SK-N-MC (cell line): Measurements from ENCODE around the gene SMG6.
A peak's percentile ranks its signal among the peaks of the same experiment; 100 is the strongest.

ENCODE experiments used
- DNase-seq: peaks from one replicate; pipeline ENCODE4 v3.0.0-alpha.2; 2011; ENCODE audit warnings: low read depth, low spot score
- H3K27ac ChIP-seq: fragments of 200-600 bp; sonication (generic); 2 replicates; pipeline ENCODE4 v1.5.1; 2016; ENCODE audit warnings: mixed run types
- H3K36me3 ChIP-seq: fragments of 200-600 bp; sonication (generic); 2 replicates; pipeline ENCODE4 v1.6.1; 2017; ENCODE audit warnings: antibody characterized with exemption, low read length, mixed read lengths; ENCODE audit not compliant: insufficient read depth
- H3K4me3 ChIP-seq: fragments of 200-600 bp; sonication (generic); 2 replicates; pipeline ENCODE4 v1.5.1; 2016
- H3K9ac ChIP-seq: fragments of 200-600 bp; sonication (generic); 2 replicates; pipeline ENCODE4 v1.8.0; 2017; ENCODE audit warnings: mixed run types, mixed read lengths; ENCODE audit not compliant: insufficient read length
- H3K9me3 ChIP-seq: fragments of 200-600 bp; sonication (generic); 2 replicates; pipeline ENCODE4 v1.6.1; 2017; ENCODE audit warnings: low read depth, mild to moderate bottlenecking, antibody characterized with exemption, low read length, moderate library complexity, mixed read lengths
- EZH2 ChIP-seq: fragments of 200-600 bp; sonication (generic); IDR thresholded peaks from one replicate; pipeline ENCODE4 v1.6.1; 2017; ENCODE audit warnings: antibody characterized with exemption
- FOXP2 ChIP-seq: optimal IDR thresholded peaks from 2 replicates; pipeline ENCODE3; 2011; ENCODE audit warnings: mild to moderate bottlenecking, moderate library complexity; ENCODE audit not compliant: insufficient read depth; ENCODE audit errors: extremely low read length, control extremely low read depth
- POLR2AphosphoS5 ChIP-seq: IDR thresholded peaks from 2 replicates; pipeline ENCODE4 v1.6.1; 2012; ENCODE audit warnings: mild to moderate bottlenecking, low read depth, low read length, borderline replicate concordance

The SMG6 gene

GRCh38 chr17:2028737-2029136, 274.8 kb downstream of the SMG6 start:
- no peak for TF ChIP-seq EZH2
- no peak for TF ChIP-seq POLR2AphosphoS5
- TF ChIP-seq FOXP2 = no peak
- Histone ChIP-seq H3K4me3 (no peak overlapping the region), H3K9ac (no peak overlapping the region), H3K27ac (no peak overlapping the region), H3K36me3 (no peaks in the 10 kb centered on the region), H3K9me3 (no peaks in the 10 kb centered on the region)
- DNase-seq = no peak

GRCh38 chr17:2028234-2028614, 275.4 kb downstream of the SMG6 start:
- Histone ChIP-seq H3K9ac (no peak overlapping the region), H3K27ac (no peak overlapping the region), H3K9me3 (no peaks in the 10 kb centered on the region), H3K36me3 (no peaks in the 10 kb centered on the region), H3K4me3 (no peak overlapping the region)
- TF ChIP-seq FOXP2 = no peak
- TF ChIP-seq POLR2AphosphoS5 = no peak
- no peak for TF ChIP-seq EZH2
- DNase-seq = no peak

DNA sequence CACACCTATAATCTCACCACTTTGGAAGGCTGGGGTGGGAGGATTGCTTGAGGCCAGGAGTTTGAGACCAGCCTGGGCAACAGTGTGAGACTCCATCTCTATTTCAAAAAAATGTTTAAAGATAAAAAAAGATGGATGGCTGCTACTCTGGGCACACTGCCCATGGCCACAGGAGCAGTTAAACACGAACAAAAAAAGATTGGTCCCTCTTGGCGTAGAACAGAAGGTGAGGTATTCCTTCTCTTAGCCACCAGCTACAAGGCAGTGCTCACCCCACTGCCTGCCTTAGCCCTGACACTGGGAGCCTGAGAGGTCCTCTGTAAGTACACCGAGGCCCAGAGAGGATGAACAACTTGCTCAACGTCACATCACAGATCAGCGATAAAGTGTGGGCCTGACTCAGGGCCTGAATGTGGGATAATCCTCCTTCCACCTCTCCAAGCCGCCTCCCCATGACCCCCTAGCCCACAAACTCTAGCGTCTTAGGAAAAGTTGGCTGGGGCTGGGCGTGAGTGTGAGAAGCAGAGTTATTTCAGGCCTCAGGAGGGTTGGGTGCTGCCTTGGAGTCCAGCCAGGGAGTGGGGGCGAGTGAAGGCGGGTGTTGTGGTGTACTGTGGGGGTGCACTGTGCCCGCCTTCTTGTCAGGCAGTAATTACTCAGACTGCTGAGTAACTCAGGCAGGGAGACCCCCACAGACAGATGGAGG, 275.9 kb downstream of the SMG6 start:
- no peak for DNase-seq
- 0 out of 2 replicates have a peak overlapping the region, but pooled peaks have one; percentile 8 for H3K27ac ChIP-seq
- H3K9ac ChIP-seq = no peak overlapping the region
- no peak overlapping the region for H3K4me3 ChIP-seq
- no peak for TF ChIP-seq FOXP2
- TF ChIP-seq POLR2AphosphoS5 = no peak
- no peak for TF ChIP-seq EZH2
- no peaks in the 10 kb centered on the region for H3K9me3 ChIP-seq
- H3K36me3 ChIP-seq = no peaks in the 10 kb centered on the region

DNA sequence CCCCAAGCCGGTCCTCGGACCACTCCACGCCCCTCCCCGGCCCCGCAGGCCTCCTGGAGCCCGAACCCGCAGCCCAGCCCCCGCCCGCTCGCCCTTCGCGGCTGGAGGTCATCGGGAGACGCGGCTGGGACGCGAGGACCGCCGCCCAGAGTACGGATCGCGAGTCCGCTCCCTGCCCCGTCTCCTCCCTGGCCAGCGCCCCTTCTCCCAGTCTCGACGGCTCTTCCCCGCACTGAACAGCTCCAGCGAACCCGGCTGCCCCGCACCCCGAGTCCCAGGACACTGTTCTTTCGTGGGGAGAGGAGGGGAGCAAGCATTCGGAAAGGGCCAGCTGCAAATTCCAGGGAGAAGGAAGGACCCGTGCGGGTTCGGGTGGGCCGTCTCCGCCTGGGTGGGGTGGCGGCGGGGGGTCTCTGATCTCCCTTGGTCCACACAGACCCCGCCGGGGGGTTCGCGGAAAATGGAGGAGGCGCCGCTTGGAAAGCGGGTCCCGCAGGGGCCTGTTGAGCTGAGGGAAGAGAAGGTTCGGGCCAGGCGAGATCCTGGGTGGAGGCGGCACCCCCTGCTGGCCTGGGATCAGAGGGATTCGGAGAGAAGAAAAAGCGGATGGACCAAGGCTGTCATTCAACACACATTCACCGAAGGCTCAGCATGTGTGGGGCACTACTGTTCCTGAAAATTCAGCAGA, 277.8 kb downstream of the SMG6 start:
- Histone ChIP-seq H3K9ac (no peak overlapping the region), H3K4me3 (peak overlapping the region; percentile 88), H3K36me3 (no peaks in the 10 kb centered on the region), H3K27ac (no peak overlapping the region), H3K9me3 (no peaks in the 10 kb centered on the region)
- TF ChIP-seq FOXP2 (no peak), POLR2AphosphoS5 (no peak), EZH2 (no peak)
- DNase-seq = no peak

DNA sequence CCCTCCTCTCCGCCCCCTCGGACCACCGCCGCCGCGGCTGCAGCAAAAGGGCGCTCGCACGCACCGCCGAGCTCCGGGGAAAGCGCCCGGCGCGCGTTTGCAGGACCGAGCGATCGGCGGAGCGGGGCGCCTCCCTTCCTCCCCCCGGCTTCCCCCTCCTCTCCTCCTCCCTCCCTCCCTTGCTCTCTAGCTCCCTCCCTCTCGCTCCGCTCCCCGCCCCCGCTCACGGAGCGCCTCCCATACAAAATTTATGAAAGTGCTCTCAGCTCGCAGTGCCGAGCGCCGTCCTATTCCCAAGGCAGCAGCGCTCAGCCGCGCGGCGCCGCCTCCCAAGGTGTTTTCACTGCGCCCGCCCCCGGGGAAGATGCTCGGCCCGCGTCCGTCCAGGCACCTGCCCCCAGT, 278.4 kb downstream of the SMG6 start, which contains the start of gene RTN4RL1:
TSS of gene RTN4RL1 (minus strand) at position 115 of the 402 bp plus-strand sequence. CDS start 469 bp downstream, outside the sequence.
- no peaks in the 10 kb centered on the region for H3K9me3 ChIP-seq
- H3K36me3 ChIP-seq = no peaks in the 10 kb centered on the region
- TF ChIP-seq EZH2 (no peak), FOXP2 (no peak), POLR2AphosphoS5 (no peak)
- no peak within 1 kb of the TSS for H3K27ac ChIP-seq
- no peak for DNase-seq
- H3K4me3 ChIP-seq = peak within 1 kb of the TSS; percentile 88
- H3K9ac ChIP-seq = peak within 1 kb of the TSS; percentile 62

- H3K36me3 ChIP-seq = no peaks in the 10 kb centered on the region
- no peak overlapping the region for H3K27ac ChIP-seq
- no peak for DNase-seq
- H3K9ac ChIP-seq = peak overlapping the region; percentile 62
- H3K9me3 ChIP-seq = no peaks in the 10 kb centered on the region
- H3K4me3 ChIP-seq = peak overlapping the region; percentile 88
- TF ChIP-seq EZH2 (no peak), FOXP2 (no peak), POLR2AphosphoS5 (no peak)
These were observed 278.9 kb downstream of the SMG6 start for GRCh38 chr17:2024572-2025219.

DNA sequence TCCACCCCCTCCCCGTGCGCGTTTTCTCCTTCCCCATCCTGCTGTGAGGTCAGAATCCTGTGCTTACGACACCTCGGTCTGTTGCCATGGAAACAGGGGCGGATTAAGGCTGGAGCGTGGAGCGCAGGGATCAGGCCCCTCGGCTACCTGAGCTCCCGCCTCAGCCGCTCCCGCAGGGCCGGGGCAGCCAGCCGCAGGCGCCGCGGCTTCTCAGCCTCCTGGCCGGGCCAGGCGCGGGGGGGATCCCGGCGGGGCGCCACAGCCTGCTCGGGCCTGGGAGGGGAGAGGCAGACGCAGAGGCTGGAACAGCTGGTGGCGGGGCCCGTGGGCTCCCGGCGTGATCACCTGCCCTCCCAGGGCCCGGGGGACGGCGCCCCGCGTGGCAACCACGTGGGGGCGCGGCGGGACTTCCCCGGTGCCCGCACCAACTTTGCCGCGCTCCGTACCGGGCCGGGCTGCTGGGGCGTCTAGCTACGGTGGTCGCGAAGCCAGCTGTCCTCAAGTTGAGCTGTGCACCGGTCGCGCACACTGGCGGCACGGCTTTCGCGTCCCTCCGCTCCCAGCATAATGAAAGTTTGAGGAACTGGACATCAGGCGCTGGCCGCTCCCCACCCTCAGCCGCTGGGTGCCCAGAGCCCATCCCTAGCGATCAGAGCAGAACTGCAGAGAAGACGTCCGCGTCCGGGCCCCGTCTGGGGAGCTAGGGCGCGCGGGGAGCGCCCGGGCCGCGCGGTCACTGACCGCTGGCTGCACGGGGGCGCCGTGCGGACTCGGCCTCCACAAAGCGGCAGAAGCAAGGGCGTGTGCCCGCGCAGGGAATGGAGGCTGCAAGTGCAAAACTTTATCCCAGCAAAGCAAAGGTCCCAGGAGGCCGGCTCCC, 279.7 kb downstream of the SMG6 start:
- no peaks in the 10 kb centered on the region for H3K36me3 ChIP-seq
- TF ChIP-seq FOXP2 (no peak), EZH2 (no peak), POLR2AphosphoS5 (no peak)
- no peak overlapping the region for H3K27ac ChIP-seq
- H3K9ac ChIP-seq = peak overlapping the region; percentile 62
- no peak for DNase-seq
- H3K9me3 ChIP-seq = no peaks in the 10 kb centered on the region
- peak overlapping the region; percentile 88 for H3K4me3 ChIP-seq

DNA sequence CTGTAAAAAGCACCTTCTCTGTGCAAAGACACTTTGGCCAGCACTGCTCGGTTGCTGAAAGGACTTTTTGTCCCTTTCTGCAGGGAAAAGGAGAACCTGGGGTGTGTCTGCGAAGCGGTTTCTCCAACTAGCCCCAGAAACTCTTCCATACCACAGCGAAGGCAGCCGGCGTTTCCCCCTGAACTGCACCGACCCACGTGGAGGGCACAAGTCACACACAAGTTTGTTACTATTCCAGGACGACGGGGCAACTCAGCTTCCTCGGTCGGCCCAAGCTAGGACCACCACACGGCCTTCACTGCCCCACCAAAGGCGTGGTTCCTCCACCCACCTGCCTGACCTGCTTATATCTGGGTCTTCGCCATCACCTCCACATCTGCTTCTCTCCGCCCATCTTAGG, 280.3 kb downstream of the SMG6 start:
- no peak for TF ChIP-seq EZH2
- no peak for TF ChIP-seq POLR2AphosphoS5
- no peak for TF ChIP-seq FOXP2
- Histone ChIP-seq H3K36me3 (no peaks in the 10 kb centered on the region), H3K9me3 (no peaks in the 10 kb centered on the region), H3K27ac (no peak overlapping the region), H3K9ac (no peak overlapping the region), H3K4me3 (no peak overlapping the region)
- no peak for DNase-seq
